Islet of Langerhans (tissue), 1 donor: ENCODE results near the gene RECK.
"Not testable (repeated sequence)": the region's sequence is repeated elsewhere in the genome, so short reads cannot be mapped to it uniquely, and the experiment has no call there.

ENCODE experiments used
- FAIRE-seq: peaks from one replicate; lab custom pipeline; 2011; peaks lifted over from hg19 to GRCh38; lab: Jason Lieb, UNC

Gene RECK

DNA sequence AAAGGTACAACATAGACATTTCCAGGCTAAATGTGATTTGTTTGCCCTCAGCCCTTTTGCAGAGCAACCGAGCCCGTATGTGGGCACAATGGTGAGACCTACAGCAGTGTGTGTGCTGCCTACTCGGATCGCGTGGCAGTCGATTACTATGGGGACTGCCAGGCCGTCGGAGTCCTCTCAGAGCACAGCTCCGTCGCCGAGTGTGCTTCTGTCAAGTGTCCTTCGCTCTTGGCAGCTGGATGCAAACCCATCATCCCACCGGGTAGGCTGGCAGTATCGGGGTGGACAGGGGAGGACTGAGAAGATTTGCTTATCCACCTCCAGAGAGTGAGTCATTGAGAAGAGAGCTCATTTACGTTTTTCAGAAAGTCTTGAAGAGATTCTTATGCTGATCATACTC is 82.0 kb downstream of the RECK start:
- no peak for FAIRE-seq

DNA sequence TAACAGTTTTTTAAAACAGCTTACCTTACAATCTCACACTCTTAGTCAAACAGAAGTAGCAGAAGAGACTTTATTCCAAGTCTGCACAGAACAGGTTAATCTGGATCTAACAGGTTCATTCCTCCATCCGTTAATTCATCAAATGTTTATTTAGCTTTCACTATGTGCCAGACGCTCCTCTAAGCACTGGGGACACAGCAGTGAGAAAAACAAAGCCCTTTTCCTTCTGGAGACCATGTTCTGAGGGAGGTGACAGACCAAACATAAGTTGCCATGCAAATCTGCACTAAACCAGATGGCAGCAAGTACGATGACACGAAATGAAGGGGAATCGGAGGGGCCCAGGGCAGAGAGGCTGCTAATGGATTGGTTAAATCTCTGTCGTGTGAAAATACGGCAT is 82.8 kb downstream of the RECK start:
- FAIRE-seq, result no peak

GRCh38 chr9:36120705-36121104 is 84.0 kb downstream of the RECK start:
- FAIRE-seq, result no peak

DNA sequence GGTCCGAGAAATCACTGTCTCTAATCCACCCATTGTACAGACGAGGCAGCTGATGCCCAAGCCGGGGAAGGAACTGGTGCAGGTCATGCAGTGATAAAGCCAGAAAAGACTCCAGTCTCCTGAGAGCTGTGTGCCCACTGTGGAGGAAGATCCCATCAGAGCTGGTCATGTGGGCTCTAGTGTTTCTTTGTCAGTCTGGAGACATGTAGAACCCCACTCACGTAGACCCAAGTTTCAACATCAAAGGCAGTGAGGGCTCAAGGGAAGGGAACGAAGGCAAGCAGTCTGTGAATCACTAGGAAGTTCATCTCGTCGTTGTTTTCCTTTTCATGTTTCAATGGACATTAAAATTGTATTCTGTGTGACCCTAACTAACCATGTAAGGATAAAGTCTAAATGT is 85.3 kb downstream of the RECK start:
- FAIRE-seq, result no peak

GRCh38 chr9:36123515-36123914 is 86.8 kb downstream of the RECK start:
- FAIRE-seq, result no peak

DNA sequence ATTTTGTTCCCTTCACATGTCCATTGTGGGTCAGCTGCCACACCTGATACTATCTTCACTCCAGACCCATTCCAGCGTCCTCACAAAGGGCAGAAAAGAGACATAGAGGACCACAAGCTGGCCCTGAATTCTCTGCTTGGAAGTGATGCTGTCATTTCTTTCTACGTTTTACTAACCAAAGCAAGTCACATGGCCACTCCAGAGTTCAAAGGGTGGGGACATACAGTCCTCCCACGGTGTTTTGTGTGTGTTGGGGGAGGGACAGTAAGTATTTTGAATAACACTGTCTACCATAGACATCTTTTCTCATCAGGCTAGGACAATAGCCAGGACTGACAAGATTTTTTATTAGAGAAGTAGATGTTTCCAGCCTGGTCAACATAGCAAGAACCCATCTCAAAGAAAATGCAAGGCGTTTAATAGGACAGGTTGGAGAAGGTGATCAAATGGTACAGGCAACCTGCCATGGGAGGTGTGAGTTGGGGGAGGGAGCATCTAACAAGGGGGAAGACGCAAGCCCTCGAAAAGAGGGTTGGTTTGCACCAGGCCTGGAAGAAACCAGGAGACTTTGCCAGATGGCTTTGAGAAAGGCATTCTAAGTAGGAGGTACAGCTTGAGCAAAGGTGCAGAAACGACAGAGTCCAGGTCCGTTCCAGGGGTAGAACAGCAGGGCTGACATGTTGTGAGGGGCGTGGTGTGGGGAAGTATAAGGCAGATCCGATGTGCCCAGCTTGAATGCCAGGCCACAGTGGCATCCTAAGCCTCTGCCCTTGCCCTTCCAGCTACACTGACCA is 88.5 kb downstream of the RECK start:
- FAIRE-seq, result no peak

DNA sequence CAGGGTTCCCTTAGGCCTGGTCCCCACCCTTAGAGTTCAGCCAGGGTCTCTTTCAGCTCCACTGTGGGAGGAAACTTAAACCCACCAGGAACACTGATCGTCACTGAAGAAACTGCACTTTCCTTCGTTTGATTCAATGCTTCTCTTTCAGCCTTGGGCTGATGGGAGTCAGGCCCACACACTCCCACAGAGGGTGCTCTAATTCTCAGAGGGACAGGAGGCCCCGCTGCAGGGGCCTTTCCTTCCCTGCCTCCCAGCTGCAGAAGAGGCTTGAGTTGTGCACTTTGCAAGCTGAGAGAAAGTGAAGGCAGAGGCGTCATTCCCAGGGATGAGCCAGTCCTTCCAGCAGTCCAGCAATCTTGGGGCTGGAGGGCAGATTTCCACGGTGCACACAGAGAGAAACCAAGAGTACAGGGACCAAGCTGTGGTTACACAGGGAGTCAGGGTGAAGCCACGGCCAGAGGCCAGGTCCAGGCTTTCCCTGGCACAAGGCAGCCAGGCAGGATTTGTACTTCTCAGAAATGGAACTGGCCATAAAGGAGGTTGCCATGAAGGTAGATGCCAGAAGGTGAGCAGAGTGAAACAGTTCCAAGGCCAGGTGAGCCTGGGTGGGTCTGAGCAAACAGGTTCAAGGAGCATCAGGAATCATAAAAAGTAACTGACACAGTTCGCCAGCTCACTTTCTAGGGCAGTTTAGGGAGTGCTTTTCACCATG is 89.5 kb downstream of the RECK start:
- FAIRE-seq, result no peak

- FAIRE-seq, result no peak
Observed at GRCh38 chr9:36127652-36128244, 91.0 kb downstream of the RECK start.

- no peak for FAIRE-seq
Observed at GRCh38 chr9:36128349-36128748, 91.6 kb downstream of the RECK start.

GRCh38 chr9:36129139-36129538 is 92.4 kb downstream of the RECK start:
- FAIRE-seq, result no peak

DNA sequence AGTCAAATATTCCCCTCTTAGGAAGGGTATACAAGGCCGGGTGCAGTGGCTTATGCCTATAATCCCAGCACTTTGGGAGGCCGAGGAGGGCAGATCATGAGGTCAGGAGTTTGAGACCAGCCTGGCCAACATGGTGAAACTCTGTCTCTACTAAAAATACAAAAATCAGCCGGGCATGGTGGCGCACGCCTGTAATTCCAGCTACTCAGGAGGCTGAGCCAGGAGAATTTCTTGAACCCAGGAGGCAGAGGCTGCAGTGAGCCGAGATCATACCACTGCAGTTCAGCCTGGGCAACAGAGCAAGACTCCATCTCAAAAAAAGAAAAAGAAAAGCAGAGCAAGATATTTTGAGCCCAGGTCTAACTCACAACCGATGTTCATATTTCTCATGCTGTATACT is 95.0 kb downstream of the RECK start:
- FAIRE-seq, result not testable (repeated sequence)

DNA sequence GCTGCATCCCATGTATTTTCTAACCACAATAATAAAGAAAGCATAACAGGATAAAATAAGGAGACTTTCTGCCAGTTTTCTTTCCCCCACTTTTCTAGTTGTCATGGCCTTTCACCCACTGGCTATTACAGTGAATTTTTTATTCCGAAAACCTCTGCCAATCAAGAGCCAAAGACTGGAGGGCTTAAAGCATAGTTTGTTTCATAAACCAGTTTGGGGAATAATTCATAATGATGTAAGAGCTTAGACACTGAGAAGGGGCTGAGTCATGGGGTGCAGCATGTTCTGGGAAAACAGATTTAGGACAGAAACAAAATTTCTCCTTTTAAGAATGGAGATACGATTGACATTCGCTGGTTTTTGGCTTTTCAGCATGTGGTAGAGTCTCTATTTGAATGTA is 95.4 kb downstream of the RECK start:
- no peak for FAIRE-seq

- no peak for FAIRE-seq
Observed at GRCh38 chr9:36134761-36135505, 98.2 kb downstream of the RECK start.

DNA sequence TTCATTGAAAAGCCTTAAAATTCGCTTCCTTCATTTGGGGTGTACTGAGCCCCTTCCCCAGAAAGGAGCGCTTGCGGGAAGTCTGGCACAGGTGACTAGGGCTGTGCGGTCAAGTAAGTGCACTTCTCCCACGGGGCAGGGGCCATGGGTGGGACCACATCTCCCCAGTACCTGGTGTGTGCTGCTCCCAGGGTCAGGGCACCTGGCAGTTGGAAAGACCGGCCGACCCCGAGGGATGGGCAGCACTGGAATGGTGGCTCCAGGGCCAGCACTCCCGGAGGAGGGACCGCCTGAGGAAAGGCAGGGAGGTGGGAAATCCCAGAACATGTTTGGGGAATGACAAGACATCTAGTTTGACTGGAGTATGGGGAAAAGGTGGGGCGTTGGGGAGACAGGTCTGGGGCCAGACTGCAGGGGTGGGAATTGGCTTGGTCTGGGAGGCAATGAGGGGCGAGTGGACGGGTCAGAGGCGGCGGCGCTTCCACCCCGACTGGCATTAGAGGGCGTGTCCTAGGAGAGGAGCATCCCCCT is 99.1 kb downstream of the RECK start:
- no peak for FAIRE-seq

DNA sequence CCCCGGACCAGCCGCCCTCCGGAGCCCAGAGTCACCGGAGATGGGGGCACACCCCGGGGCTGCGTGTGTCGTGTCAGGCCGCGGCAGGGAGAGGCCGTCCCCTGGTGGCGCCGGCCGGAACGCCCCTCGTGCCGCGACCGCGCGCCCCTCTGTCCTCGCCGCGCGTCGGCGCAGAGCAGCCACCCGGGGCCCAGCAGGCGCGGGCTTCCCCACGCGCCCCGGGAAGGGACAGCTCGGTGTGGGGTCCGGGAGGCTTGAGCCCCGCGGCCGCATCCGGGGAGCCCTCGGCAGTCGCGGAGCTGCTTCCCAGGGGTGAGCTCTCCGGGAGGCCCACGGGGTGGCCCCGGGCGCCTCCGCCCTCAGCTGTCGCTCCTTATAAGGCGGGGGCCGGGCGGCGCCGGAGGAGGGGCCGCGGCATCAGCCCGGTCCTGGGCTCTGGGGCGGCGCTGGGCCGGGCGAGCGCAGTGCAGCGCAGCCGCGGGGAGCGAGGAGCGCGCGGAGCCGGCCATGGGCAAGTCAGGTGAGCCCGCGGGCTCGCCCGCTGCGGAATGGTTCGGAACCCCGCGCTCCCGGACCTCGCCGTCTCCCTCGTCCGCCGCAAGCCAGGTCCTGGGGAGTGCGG is 99.7 kb downstream of the RECK start, which contains the start of gene GLIPR2:
TSS of gene GLIPR2 (plus strand) at position 462 of the 622 bp plus-strand sequence. CDS start at position 508, 46 bp downstream.
- no peak for FAIRE-seq

- no peak for FAIRE-seq
Observed at GRCh38 chr9:36136894-36137391, 100.2 kb downstream of the RECK start.

DNA sequence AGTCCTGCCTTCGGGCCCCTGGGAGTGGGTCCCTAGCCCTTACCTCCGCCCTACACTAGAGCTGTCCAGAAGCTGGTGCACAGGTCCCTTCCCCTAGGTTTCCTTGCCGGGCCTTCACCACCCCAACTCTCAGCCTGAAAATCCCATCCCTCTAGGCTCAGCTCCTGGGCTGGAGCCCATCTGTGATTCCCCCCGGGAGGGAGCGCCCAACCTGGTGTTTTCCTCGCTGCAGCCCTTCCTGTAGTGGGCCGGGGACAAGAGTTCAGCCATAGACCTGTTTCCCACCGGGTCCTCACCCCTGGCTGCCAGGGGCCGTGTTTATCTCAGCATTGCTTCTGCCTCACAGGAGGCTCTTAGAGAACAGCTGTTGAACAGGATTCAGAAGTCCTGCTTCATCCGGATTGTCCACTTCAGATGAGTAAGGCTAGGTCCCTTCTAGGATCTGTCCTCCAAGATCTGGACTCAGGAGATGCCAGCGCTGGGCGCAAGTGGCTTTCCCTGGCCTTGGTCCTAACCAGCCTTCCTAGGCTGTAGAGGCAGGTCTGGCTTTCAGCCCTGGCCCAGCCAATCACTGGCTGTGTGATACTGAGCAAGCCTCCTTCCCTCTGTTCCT is 100.8 kb downstream of the RECK start:
- no peak for FAIRE-seq

- no peak for FAIRE-seq
Observed at GRCh38 chr9:36138496-36138895, 101.8 kb downstream of the RECK start.

GRCh38 chr9:36138901-36139300 is 102.2 kb downstream of the RECK start:
- FAIRE-seq, result no peak

- no peak for FAIRE-seq
Observed at GRCh38 chr9:36140086-36141084, 103.7 kb downstream of the RECK start.
